BLaER1 treated with 17β-estradiol and CSF1 and Interleukin-3, amounts not matched to agents 10 nM and 100 nM (cell line): Measurements from ENCODE around the gene NSUN2.
"Not testable (repeated sequence)": the region's sequence is repeated elsewhere in the genome, so short reads cannot be mapped to it uniquely, and the experiment has no call there.

Experiments used
- H3K27ac ChIP-seq, 11 experiments: shearing (Covaris generic); formaldehyde crosslinking; 2 replicates each; pipeline ENCODE4 v1.8.1; 2022
- H3K27me3 ChIP-seq, 11 experiments: shearing (Covaris generic); formaldehyde crosslinking; 2 replicates each; pipeline ENCODE4 v1.8.1; 2022
- H3K36me3 ChIP-seq, 11 experiments: shearing (Covaris generic); formaldehyde crosslinking; 2 replicates each; pipeline ENCODE4 v1.8.1; 2022
- H3K4me1 ChIP-seq, 10 experiments: shearing (Covaris generic); formaldehyde crosslinking; 2 replicates each; pipeline ENCODE4 v1.8.1; 2022
- H3K4me2 ChIP-seq, 11 experiments: shearing (Covaris generic); formaldehyde crosslinking; 2 replicates each; pipeline ENCODE4 v1.8.1; 2022
- H3K4me3 ChIP-seq, 10 experiments: shearing (Covaris generic); formaldehyde crosslinking; 2 replicates each; pipeline ENCODE4 v1.8.1; 2022
- H3K9ac ChIP-seq, 11 experiments: shearing (Covaris generic); formaldehyde crosslinking; 2 replicates each; pipeline ENCODE4 v1.8.1; 2022
- H3K9me3 ChIP-seq, 11 experiments: shearing (Covaris generic); formaldehyde crosslinking; replicated peaks in 1 of 11; 2 replicates each; pipeline ENCODE4 v1.8.1; 2022
- H4K20me1 ChIP-seq, 11 experiments: shearing (Covaris generic); formaldehyde crosslinking; 2 replicates each; pipeline ENCODE4 v1.8.1; 2022
- Cebpa-rat ChIP-seq, 11 experiments: shearing (Covaris generic); IDR thresholded peaks; 2 replicates each; pipeline ENCODE4 v1.8.1; 2022

Gene NSUN2

GRCh38 chr5:6673963-6674362, 41.1 kb upstream of the NSUN2 start:
- no peaks in the 10 kb centered on the region for H4K20me1 ChIP-seq
- no peak overlapping the region for H3K27ac ChIP-seq
- H3K27me3 ChIP-seq = no peaks in the 10 kb centered on the region
- peak overlapping the region in 1 of 11 experiments; percentile 17; a peak in 1 of 22 replicates for H3K4me2 ChIP-seq
- peaks cover 0 to 19% (median 7%) of the 10 kb centered on the region in 11 experiments; a peak in 11 of 22 replicates for H3K9me3 ChIP-seq
- H3K4me3 ChIP-seq = no peak overlapping the region
- no peak overlapping the region for H3K9ac ChIP-seq
- peaks cover 0 to 6% (median 0%) of the 10 kb centered on the region in 10 experiments; a peak in 5 of 20 replicates for H3K4me1 ChIP-seq
- TF ChIP-seq Cebpa-rat (IDR thresholded peaks at IDR 0.05) = no peak
- peaks cover 0 to 28% (median 10%) of the 10 kb centered on the region in 11 experiments; a peak in 12 of 22 replicates for H3K36me3 ChIP-seq

GRCh38 chr5:6673031-6673430, 40.2 kb upstream of the NSUN2 start:
- no peak for TF ChIP-seq Cebpa-rat (IDR thresholded peaks at IDR 0.05)
- H3K27ac ChIP-seq = no peak overlapping the region
- H3K27me3 ChIP-seq = no peaks in the 10 kb centered on the region
- no peaks in the 10 kb centered on the region for H4K20me1 ChIP-seq
- H3K4me2 ChIP-seq = no peak overlapping the region
- no peak overlapping the region for H3K9ac ChIP-seq
- H3K9me3 ChIP-seq = peaks cover 0 to 19% (median 7%) of the 10 kb centered on the region in 11 experiments; a peak in 11 of 22 replicates
- no peak overlapping the region for H3K4me3 ChIP-seq
- peaks cover 0 to 37% (median 10%) of the 10 kb centered on the region in 11 experiments; a peak in 12 of 22 replicates for H3K36me3 ChIP-seq
- peaks cover 0 to 6% (median 0%) of the 10 kb centered on the region in 10 experiments; a peak in 5 of 20 replicates for H3K4me1 ChIP-seq

- not testable (repeated sequence) for H3K4me1 ChIP-seq, H3K27me3 ChIP-seq, H3K4me3 ChIP-seq, H3K4me2 ChIP-seq, H4K20me1 ChIP-seq, H3K9ac ChIP-seq, H3K27ac ChIP-seq
- H3K36me3 ChIP-seq = peaks cover 0 to 71% (median 10%) of the 10 kb centered on the region in 11 experiments; a peak in 12 of 22 replicates
- H3K9me3 ChIP-seq = peaks cover 0 to 19% (median 7%) of the 10 kb centered on the region in 11 experiments; a peak in 11 of 22 replicates
These were observed 35.9 kb upstream of the NSUN2 start for GRCh38 chr5:6668717-6669116.

- no peak overlapping the region for H3K27ac ChIP-seq
- no peak for TF ChIP-seq Cebpa-rat (IDR thresholded peaks at IDR 0.05)
- H3K36me3 ChIP-seq = peaks cover 0 to 75% (median 12%) of the 10 kb centered on the region in 11 experiments; a peak in 13 of 22 replicates
- no peak overlapping the region for H3K4me2 ChIP-seq
- no peak overlapping the region for H3K4me3 ChIP-seq
- H3K27me3 ChIP-seq = no peaks in the 10 kb centered on the region
- H3K9ac ChIP-seq = no peak overlapping the region
- no peaks in the 10 kb centered on the region for H3K4me1 ChIP-seq
- peaks cover 0 to 11% (median 5%) of the 10 kb centered on the region in 11 experiments; a peak in 5 of 22 replicates for H3K9me3 ChIP-seq
- no peaks in the 10 kb centered on the region for H4K20me1 ChIP-seq
These were observed 34.8 kb upstream of the NSUN2 start for GRCh38 chr5:6667648-6668047.

DNA sequence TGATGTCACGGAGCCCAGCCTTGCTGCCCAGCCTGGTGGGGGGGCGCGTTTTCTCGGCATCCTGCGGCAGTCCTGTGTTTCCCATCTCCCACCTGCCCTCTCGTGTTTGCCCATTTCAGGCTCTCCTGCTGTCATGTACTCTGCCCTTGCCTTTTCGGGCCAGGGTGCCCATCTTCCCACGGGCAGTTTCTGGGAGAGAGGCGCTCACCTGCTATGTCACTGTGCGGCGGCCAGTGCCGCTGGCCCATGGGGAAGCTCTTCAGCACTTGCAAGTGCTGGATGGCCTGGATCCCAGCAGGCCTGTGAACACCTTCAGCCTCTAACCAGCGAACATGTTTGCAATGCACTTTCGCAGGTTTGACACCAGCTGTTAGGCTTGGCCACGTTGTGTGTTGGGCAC, 33.9 kb upstream of the NSUN2 start:
- no peak overlapping the region for H3K4me3 ChIP-seq
- no peaks in the 10 kb centered on the region for H3K4me1 ChIP-seq
- H3K9ac ChIP-seq = no peak overlapping the region
- H3K36me3 ChIP-seq = peaks cover 0 to 84% (median 12%) of the 10 kb centered on the region in 11 experiments; a peak in 13 of 22 replicates
- no peaks in the 10 kb centered on the region for H3K27me3 ChIP-seq
- H3K9me3 ChIP-seq = peaks cover 0 to 9% (median 5%) of the 10 kb centered on the region in 11 experiments; a peak in 4 of 22 replicates
- TF ChIP-seq Cebpa-rat (IDR thresholded peaks at IDR 0.05) = no peak
- no peaks in the 10 kb centered on the region for H4K20me1 ChIP-seq
- H3K4me2 ChIP-seq = no peak overlapping the region
- H3K27ac ChIP-seq = no peak overlapping the region

DNA sequence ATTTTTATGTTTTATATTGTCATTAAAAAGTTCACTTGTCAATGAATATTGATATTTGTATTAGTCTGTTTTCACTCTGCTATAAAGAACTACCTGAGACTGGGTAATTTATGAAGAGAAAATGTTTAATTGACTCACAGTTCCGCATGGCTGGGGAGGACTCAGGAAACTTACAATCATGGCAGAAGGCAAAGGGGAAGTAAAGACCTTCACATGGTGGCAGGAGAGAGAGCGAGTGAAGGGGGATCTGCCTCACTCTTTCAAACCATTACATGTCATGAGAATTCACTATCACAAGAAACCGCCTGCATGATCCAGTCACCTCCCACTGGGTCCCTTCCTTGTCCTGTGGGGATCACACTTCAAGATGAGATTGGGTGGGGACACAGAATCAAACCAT, 27.8 kb upstream of the NSUN2 start:
- peaks cover 8 to 21% (median 17%) of the 10 kb centered on the region in 10 experiments; a peak in 19 of 20 replicates for H3K4me1 ChIP-seq
- H3K9ac ChIP-seq = no peak overlapping the region
- no peak for TF ChIP-seq Cebpa-rat (IDR thresholded peaks at IDR 0.05)
- peak overlapping the region in 3 of 11 experiments; percentile 6 to 48 (median 10); a peak in 2 of 22 replicates for H3K27ac ChIP-seq
- peaks cover 23 to 96% (median 32%) of the 10 kb centered on the region in 11 experiments for H3K36me3 ChIP-seq
- peaks cover 19 to 26% (median 23%) of the 10 kb centered on the region in 11 experiments for H3K9me3 ChIP-seq
- no peaks in the 10 kb centered on the region for H4K20me1 ChIP-seq
- H3K27me3 ChIP-seq = no peaks in the 10 kb centered on the region
- H3K4me2 ChIP-seq = peak overlapping the region in 10 of 11 experiments; percentile 22 to 78 (median 70); a peak in 19 of 22 replicates
- H3K4me3 ChIP-seq = no peak overlapping the region

DNA sequence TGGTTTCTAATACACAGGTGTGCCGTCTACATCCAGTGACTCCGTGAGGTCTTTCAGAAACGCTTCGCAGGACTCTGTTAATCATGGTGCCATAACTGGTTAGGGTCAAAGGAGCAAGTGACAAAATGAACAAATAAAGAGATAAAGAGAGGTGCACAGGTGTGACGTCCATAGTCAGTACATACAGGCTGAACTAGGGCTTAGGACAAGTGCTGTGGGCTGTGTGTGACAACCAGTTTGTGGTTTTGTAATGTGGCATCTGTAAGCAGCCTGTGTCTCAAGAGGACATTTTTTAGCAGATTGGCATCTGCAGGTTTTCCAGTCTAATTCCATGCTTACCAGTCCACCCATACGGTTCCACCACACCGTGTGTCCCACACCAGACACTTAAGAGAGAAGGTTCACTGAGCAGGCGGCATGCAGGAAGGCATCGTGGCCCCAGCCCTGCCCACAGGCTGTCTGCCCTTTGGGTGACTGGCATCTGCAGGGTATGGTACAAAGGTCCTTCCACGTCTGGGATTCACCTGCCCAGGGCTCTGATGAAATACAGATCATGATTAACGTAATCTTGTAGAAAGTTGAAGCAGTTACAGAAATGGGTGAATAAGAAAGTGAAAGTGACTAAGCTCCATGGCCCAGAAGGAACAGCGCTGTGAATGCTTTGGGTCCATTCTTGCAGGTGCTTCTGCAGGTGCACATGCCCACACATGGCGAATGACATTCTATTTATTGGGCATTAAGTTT, 27.3 kb upstream of the NSUN2 start:
- Histone ChIP-seq H3K4me3 (no peak overlapping the region), H3K4me1 (peaks cover 8 to 21% (median 17%) of the 10 kb centered on the region in 10 experiments; a peak in 19 of 20 replicates), H3K4me2 (peak overlapping the region; percentile 22 to 78 (median 70)), H4K20me1 (no peaks in the 10 kb centered on the region), H3K36me3 (peaks cover 28 to 96% (median 38%) of the 10 kb centered on the region in 11 experiments), H3K9me3 (peaks cover 22 to 32% (median 27%) of the 10 kb centered on the region in 11 experiments), H3K27me3 (no peaks in the 10 kb centered on the region), H3K9ac (no peak overlapping the region), H3K27ac (peak overlapping the region in 2 of 11 experiments; percentile 6 to 48; a peak in 2 of 22 replicates)
- TF ChIP-seq Cebpa-rat (IDR thresholded peaks at IDR 0.05) = no peak

GRCh38 chr5:6656680-6657079, 23.8 kb upstream of the NSUN2 start:
- H3K36me3 ChIP-seq = peaks cover 28 to 96% (median 46%) of the 10 kb centered on the region in 11 experiments
- H4K20me1 ChIP-seq = peaks cover 0 to 5% (median 0%) of the 10 kb centered on the region in 11 experiments; a peak in 1 of 22 replicates
- H3K27ac ChIP-seq = no peak overlapping the region
- no peak for TF ChIP-seq Cebpa-rat (IDR thresholded peaks at IDR 0.05)
- H3K27me3 ChIP-seq = no peaks in the 10 kb centered on the region
- H3K9me3 ChIP-seq = peaks cover 22 to 32% (median 27%) of the 10 kb centered on the region in 11 experiments
- peaks cover 8 to 29% (median 23%) of the 10 kb centered on the region in 10 experiments; a peak in 19 of 20 replicates for H3K4me1 ChIP-seq
- no peak overlapping the region for H3K4me3 ChIP-seq
- no peak overlapping the region for H3K9ac ChIP-seq
- H3K4me2 ChIP-seq = no peak overlapping the region

DNA sequence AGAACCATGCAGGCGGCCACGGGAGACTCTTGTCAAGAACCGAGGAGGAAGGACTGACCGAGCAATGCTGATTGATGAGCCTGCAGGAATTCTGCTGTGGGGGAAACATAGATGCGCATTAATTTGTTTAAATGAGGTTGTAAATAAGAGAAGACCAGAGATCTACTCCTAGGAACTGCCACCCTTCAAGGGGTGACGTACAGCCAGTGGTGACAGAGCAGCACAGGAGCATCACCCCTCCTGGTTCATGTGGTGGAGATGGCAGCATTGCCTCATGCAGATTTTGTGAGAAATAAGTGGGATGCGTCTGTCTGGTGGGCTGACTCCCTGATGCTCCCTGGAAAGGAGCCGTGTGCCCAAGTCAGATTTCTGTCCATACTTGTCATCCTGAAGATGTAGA, 22.6 kb upstream of the NSUN2 start:
- peaks cover 28 to 85% (median 46%) of the 10 kb centered on the region in 11 experiments for H3K36me3 ChIP-seq
- no peak overlapping the region for H3K4me2 ChIP-seq
- H4K20me1 ChIP-seq = peaks cover 0 to 5% (median 0%) of the 10 kb centered on the region in 11 experiments; a peak in 1 of 22 replicates
- H3K9ac ChIP-seq = no peak overlapping the region
- H3K4me3 ChIP-seq = no peak overlapping the region
- H3K27me3 ChIP-seq = no peaks in the 10 kb centered on the region
- no peak for TF ChIP-seq Cebpa-rat (IDR thresholded peaks at IDR 0.05)
- H3K4me1 ChIP-seq = peaks cover 7 to 26% (median 23%) of the 10 kb centered on the region in 10 experiments; a peak in 19 of 20 replicates
- peaks cover 22 to 32% (median 27%) of the 10 kb centered on the region in 11 experiments for H3K9me3 ChIP-seq
- no peak overlapping the region for H3K27ac ChIP-seq
